Gastrocnemius medialis (tissue), 4 donors: ENCODE results near the gene SCUBE1. TPM values are rescaled to one million over a fixed set of nuclear protein-coding genes. Genes with fewer than 3 reads are reported as not detected.

ENCODE experiments used
- ATAC-seq, 2 donors: fragments of 150-250 bp; one replicate each; pipeline ENCODE4 v1.9.1; 2016
- DNase-seq, 2 donors: peaks; one replicate each; pipeline ENCODE4 v3.0.0-alpha.2; 2019
- H3K27ac ChIP-seq, 4 donors: fragments of 200-600 bp; sonication (generic); 1 replicate in 1 of 4; 2 replicates in 3 of 4; pipeline ENCODE4 v1.5.1; 2016 to 2018; ENCODE audit warnings: mild to moderate bottlenecking in 2 of 4, moderate library complexity in 1 of 4
- H3K27me3 ChIP-seq, 3 donors: fragments of 200-600 bp; sonication (generic) in 2 of 3; 1 replicate in 1 of 3; 2 replicates in 2 of 3; pipeline versions ENCODE4 v1.5.1 to v1.6.0; 2016 to 2019; ENCODE audit warnings: mild to moderate bottlenecking in 1 of 3, moderate library complexity in 1 of 3
- H3K36me3 ChIP-seq, 2 donors: fragments of 200-600 bp; sonication (generic) in 1 of 2; one replicate each; pipeline ENCODE4 v1.5.1; 2017 to 2018
- H3K4me1 ChIP-seq, 2 donors: fragments of 200-600 bp; sonication (generic) in 1 of 2; one replicate each; pipeline ENCODE4 v1.5.1; 2016 to 2017; ENCODE audit warnings: mild to moderate bottlenecking in 2 of 2
- H3K4me3 ChIP-seq, 4 donors: fragments of 200-600 bp; sonication (generic) in 3 of 4; 1 replicate in 1 of 4; 2 replicates in 3 of 4; pipeline ENCODE4 v1.5.1; 2016 to 2019; ENCODE audit warnings: mild to moderate bottlenecking in 2 of 4
- H3K9me3 ChIP-seq, 3 donors: fragments of 200-600 bp; sonication (generic) in 2 of 3; 1 replicate in 1 of 3; 2 replicates in 2 of 3; pipeline ENCODE4 v1.5.1; 2016 to 2019
- CTCF ChIP-seq, 5 experiments: fragments of 450-650 bp in 3 of 5; fragments of 200-600 bp in 2 of 5; sonication (generic) in 2 of 5; IDR thresholded peaks in 4 of 5; conservative IDR thresholded peaks in 1 of 5; 1 replicate in 4 of 5; 2 replicates in 1 of 5; pipeline ENCODE4 v1.5.1; 2016 to 2019; ENCODE audit warnings: antibody characterized with exemption in 5 of 5, mild to moderate bottlenecking in 3 of 5, moderate library complexity in 3 of 5
- POLR2A ChIP-seq, 2 donors: fragments of 450-650 bp; IDR thresholded peaks; one replicate each; pipeline ENCODE4 v1.6.1; 2017; ENCODE audit warnings: antibody characterized with exemption in 2 of 2, mild to moderate bottlenecking in 2 of 2, moderate library complexity in 2 of 2
- in situ Hi-C, 4 donors: fragments of 200-750 bp; cut with MboI; loops; one replicate each; pipeline versions ENCODE4 v1.15.0 to v1.8.0; 2017; ENCODE audit warnings: low sequenced_read_pairs in 4 of 4
- intact Hi-C: fragments of 100-400 bp; cut with DNase I; formaldehyde crosslinking; loops from one replicate; pipeline ENCODE4 v1.15.1; 2023; ENCODE audit warnings: low total_unique reads
- total RNA-seq, 4 donors: library from RNA; depleted of rRNA; stranded (reverse); fragments of >200 nt; gene quantifications; one replicate each; pipeline versions ENCODE4 v1.1.0 to v1.2.3, GENCODE V29; 2016

The SCUBE1 gene
- total RNA-seq, 4 donors from 2014 or later = 0.20 to 0.55 (median 0.41) TPM

- ATAC-seq = no peak
Measured at GRCh38 chr22:43365715-43366440, 22.7 kb upstream of the SCUBE1 start.

GRCh38 chr22:43364169-43364435, 20.9 kb upstream of the SCUBE1 start:
- TF ChIP-seq POLR2A (IDR thresholded peaks at IDR 0.05) (no peak), CTCF (IDR thresholded peaks at IDR 0.05 in 4 of 5, conservative IDR thresholded peaks at IDR 0.05 in 1 of 5) (no peak)
- no peaks in the 10 kb centered on the region for H3K9me3 ChIP-seq
- peaks cover 12 to 34% (median 14%) of the 10 kb centered on the region in 3 donors for H3K27me3 ChIP-seq
- ATAC-seq (no peak), DNase-seq (no peak)
- no peaks in the 10 kb centered on the region for H3K36me3 ChIP-seq
- H3K4me1 ChIP-seq = no peaks in the 10 kb centered on the region
- H3K4me3 ChIP-seq = no peak overlapping the region
- in situ Hi-C loops = no loop called here
- no peak overlapping the region for H3K27ac ChIP-seq
- intact Hi-C loops = no loop called here

More at GRCh38 chr22:43365715-43366440, 22.7 kb upstream of the SCUBE1 start:
- DNase-seq = no peak
- Histone ChIP-seq H3K4me1 (no peaks in the 10 kb centered on the region), H3K27me3 (peaks cover 25 to 49% (median 26%) of the 10 kb centered on the region in 3 donors), H3K9me3 (no peaks in the 10 kb centered on the region), H3K27ac (no peak overlapping the region), H3K36me3 (no peaks in the 10 kb centered on the region), H3K4me3 (no peak overlapping the region)
- intact Hi-C loops = no loop called here
- in situ Hi-C loops = no loop called here
- TF ChIP-seq CTCF (IDR thresholded peaks at IDR 0.05 in 4 of 5, conservative IDR thresholded peaks at IDR 0.05 in 1 of 5) (no peak), POLR2A (IDR thresholded peaks at IDR 0.05) (no peak)

- H3K9me3 ChIP-seq = no peaks in the 10 kb centered on the region
- in situ Hi-C loops = no loop called here
- peaks cover 11 to 31% (median 14%) of the 10 kb centered on the region in 3 donors for H3K27me3 ChIP-seq
- ATAC-seq (no peak), DNase-seq (no peak)
- no peaks in the 10 kb centered on the region for H3K4me1 ChIP-seq
- intact Hi-C loops = no loop called here
- H3K27ac ChIP-seq = no peak overlapping the region
- H3K36me3 ChIP-seq = no peaks in the 10 kb centered on the region
- no peak overlapping the region for H3K4me3 ChIP-seq
- TF ChIP-seq CTCF (IDR thresholded peaks at IDR 0.05 in 4 of 5, conservative IDR thresholded peaks at IDR 0.05 in 1 of 5) (no peak), POLR2A (IDR thresholded peaks at IDR 0.05) (no peak)
Measured at GRCh38 chr22:43363315-43364168, 20.4 kb upstream of the SCUBE1 start.

GRCh38 chr22:43360576-43360975, 17.4 kb upstream of the SCUBE1 start:
- Histone ChIP-seq H3K36me3 (no peaks in the 10 kb centered on the region), H3K27me3 (peaks cover 0 to 22% (median 6%) of the 10 kb centered on the region in 3 donors), H3K27ac (no peak overlapping the region), H3K4me3 (no peak overlapping the region), H3K9me3 (no peaks in the 10 kb centered on the region), H3K4me1 (no peaks in the 10 kb centered on the region)
- TF ChIP-seq CTCF (IDR thresholded peaks at IDR 0.05 in 4 of 5, conservative IDR thresholded peaks at IDR 0.05 in 1 of 5) (no peak), POLR2A (IDR thresholded peaks at IDR 0.05) (no peak)
- in situ Hi-C loops = no loop called here
- intact Hi-C loops = no loop called here
- no peak for DNase-seq
- ATAC-seq = no peak
